Choroid plexus epithelial cell (primary cell): ENCODE measurements around the gene NELFCD.

ENCODE experiments used
- DNase-seq: peaks from one replicate; pipeline ENCODE4 v3.0.0-alpha.2; 2010; ENCODE audit warnings: low read depth
- H3K4me3 ChIP-seq: 2 replicates; pipeline ENCODE4 v1.5.1; 2011; ENCODE audit warnings: low read depth, mild to moderate bottlenecking, control low read depth, low read length, moderate library complexity
- TF ChIP-seq, protein P1 (sequence below): conservative IDR thresholded peaks from 2 replicates; pipeline ENCODE4 v1.5.1; 2011; ENCODE audit warnings: low read depth, mild to moderate bottlenecking, control low read depth, inconsistent platforms, low read length, moderate library complexity

The NELFCD gene

DNA sequence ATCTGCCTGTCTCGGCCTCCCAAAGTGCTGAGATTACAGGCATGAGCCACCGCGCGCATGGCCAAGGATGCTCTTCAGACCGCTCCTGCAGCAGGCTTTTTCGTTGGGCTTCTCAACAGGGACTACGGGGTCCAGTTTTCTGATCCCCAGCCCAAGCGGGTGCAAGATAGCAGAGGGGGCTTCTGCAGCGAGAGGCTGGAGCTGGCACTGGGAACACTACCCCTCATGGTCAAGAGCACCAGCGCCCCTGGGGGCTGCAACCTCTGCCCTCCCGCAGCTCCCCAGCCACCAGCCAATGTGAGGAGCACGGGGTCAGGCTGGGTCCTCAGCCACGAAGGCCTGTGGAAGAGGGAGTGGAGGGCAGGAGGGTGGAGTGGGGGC, 20.0 kb downstream of the NELFCD start:
- TF ChIP-seq, protein P1, sequence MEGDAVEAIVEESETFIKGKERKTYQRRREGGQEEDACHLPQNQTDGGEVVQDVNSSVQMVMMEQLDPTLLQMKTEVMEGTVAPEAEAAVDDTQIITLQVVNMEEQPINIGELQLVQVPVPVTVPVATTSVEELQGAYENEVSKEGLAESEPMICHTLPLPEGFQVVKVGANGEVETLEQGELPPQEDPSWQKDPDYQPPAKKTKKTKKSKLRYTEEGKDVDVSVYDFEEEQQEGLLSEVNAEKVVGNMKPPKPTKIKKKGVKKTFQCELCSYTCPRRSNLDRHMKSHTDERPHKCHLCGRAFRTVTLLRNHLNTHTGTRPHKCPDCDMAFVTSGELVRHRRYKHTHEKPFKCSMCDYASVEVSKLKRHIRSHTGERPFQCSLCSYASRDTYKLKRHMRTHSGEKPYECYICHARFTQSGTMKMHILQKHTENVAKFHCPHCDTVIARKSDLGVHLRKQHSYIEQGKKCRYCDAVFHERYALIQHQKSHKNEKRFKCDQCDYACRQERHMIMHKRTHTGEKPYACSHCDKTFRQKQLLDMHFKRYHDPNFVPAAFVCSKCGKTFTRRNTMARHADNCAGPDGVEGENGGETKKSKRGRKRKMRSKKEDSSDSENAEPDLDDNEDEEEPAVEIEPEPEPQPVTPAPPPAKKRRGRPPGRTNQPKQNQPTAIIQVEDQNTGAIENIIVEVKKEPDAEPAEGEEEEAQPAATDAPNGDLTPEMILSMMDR: no peak

GRCh38 chr20:59001449-59002171, 20.6 kb downstream of the NELFCD start:
- H3K4me3 ChIP-seq: no peak overlapping the region
- TF ChIP-seq, protein P1: no peak

More for the DNA sequence above, 20.0 kb downstream of the NELFCD start:
- no peak for DNase-seq
- H3K4me3 ChIP-seq: no peak overlapping the region

GRCh38 chr20:59002388-59002787, 21.3 kb downstream of the NELFCD start:
- TF ChIP-seq, protein P1: no peak
- no peak overlapping the region for H3K4me3 ChIP-seq
- DNase-seq: no peak

More at GRCh38 chr20:59001449-59002171, 20.6 kb downstream of the NELFCD start:
- DNase-seq: no peak

DNA sequence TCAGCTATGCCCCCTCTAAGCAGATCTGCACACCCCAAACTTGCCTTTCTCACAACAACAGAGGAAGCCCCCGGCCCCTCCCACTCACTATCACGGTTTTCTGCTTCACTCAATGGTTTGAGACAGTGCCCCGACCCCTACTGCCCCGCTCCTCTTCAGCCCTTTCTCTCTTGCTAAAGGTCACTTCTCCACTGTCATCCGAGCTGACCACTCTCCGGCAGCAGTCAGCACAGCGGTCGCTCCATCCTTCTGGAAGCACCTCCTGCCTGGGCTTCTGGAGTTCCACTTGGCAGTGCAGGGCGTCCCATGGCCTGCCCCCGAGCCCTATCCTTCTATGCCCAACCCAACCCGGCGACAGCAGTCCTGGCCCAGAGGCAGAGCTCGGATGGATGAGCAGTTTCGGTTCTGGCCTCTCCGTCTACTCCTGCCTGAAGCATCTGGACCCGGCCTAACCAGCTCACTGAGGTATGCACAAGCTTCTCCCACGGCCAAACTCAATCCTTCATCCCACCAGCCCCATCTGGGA, 21.9 kb downstream of the NELFCD start:
- DNase-seq: no peak
- no peak overlapping the region for H3K4me3 ChIP-seq

DNA sequence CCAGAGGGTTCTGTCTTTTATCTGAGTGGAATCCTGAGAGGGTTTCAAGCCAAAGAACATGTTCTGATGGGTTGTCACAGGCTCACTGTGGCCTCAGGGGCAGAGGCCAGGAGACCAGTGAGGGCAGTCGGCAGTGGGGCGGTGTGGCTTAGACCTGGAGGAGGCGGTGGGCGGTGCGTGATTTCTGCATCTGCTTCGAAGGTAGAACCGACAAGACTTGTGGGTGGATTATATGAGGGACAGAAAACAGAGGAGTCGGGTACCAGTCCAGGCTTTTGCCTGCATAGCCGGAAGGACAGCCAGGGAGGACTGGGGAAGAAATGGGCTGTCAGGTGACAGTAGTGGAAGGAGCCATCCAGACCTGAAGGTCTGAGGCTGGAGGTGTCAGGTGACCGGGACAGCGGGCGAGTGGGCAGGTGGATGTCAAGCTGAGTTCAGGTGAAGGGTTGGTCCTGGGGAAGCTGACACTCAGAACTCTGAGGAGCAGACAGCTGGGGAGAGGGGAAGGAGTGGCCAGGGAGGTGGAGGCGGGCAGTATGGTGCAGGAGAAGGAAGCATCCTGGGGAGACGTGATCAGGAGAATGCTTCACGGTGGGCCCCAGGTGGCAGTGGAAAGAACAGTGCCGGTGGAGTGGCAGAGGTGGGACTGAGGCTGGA, 22.9 kb downstream of the NELFCD start:
- no peak overlapping the region for H3K4me3 ChIP-seq
- DNase-seq: no peak
- TF ChIP-seq, protein P1: no peak

More for the DNA sequence above, 21.9 kb downstream of the NELFCD start:
- TF ChIP-seq, protein P1: no peak

- TF ChIP-seq, protein P1: no peak
- DNase-seq: no peak
- H3K4me3 ChIP-seq: no peak overlapping the region
Measured at GRCh38 chr20:59004493-59004762, 23.4 kb downstream of the NELFCD start.
